GM12801 (cell line): ENCODE results near the gene PACS1.

Source experiments
- CTCF ChIP-seq: IDR thresholded peaks from one replicate; pipeline ENCODE4 v1.5.1; 2011; ENCODE audit warnings: control low read depth; ENCODE audit not compliant: insufficient read length; ENCODE audit errors: extremely low read depth

Gene PACS1

GRCh38 chr11:66159324-66159984 lies 89.4 kb downstream of the PACS1 start:
- no peak for TF ChIP-seq CTCF

GRCh38 chr11:66160709-66161108 lies 90.6 kb downstream of the PACS1 start:
- no peak for TF ChIP-seq CTCF

GRCh38 chr11:66168289-66168688 lies 98.2 kb downstream of the PACS1 start:
- no peak for TF ChIP-seq CTCF

- no peak for TF ChIP-seq CTCF
These were observed 102.1 kb downstream of the PACS1 start for GRCh38 chr11:66172146-66172545.

- no peak for TF ChIP-seq CTCF
These were observed 106.6 kb downstream of the PACS1 start for GRCh38 chr11:66176650-66177049.

- TF ChIP-seq CTCF: no peak
These were observed 108.1 kb downstream of the PACS1 start for GRCh38 chr11:66178183-66178582.

- TF ChIP-seq CTCF: no peak
These were observed 108.8 kb downstream of the PACS1 start for GRCh38 chr11:66178871-66179270.
